ENCODE data around the gene TRIM32. TPM values are rescaled to one million over a fixed set of nuclear protein-coding genes. Genes with fewer than 3 reads are reported as not detected.

The TRIM32 gene
- polyA plus RNA-seq, 3 donors = 0.40 to 1.4 (median 1.3) TPM

GRCh38 chr9:116686693-116687073 is 422 bp upstream of the TRIM32 start:
- peak overlapping the region; percentile 45 to 74 (median 45) for H3K4me3 ChIP-seq (replicated peaks in 1 of 3; ENCODE audit: low read depth in 2 of 3, low read length in 3 of 3)
- no peak for TF ChIP-seq CTCF (IDR thresholded peaks at IDR 0.05)
- H3K27ac ChIP-seq (ENCODE audit: low read depth in 1 of 2, low read length in 2 of 2) = no peak overlapping the region
- Mint-ChIP-seq H3K36me3 (no peaks in the 10 kb centered on the region), H3K27ac (peak overlapping the region in 3 of 7 donors; percentile 27 to 78 (median 55)), H3K9me3 (peaks cover 0 to 2% (median 0%) of the 10 kb centered on the region in 7 donors), H3K4me1 (peaks cover 23% of the 10 kb centered on the region), H3K4me3 (peak overlapping the region; percentile 86 to 97), H3K27me3 (ENCODE audit: low read depth in 3 of 3) (peaks cover 14 to 25% (median 22%) of the 10 kb centered on the region in 3 donors)
- H3K27me3 ChIP-seq (ENCODE audit: control insufficient read depth in 2 of 2, insufficient read depth in 2 of 2, low read length in 2 of 2) = peaks cover 0 to 2% of the 10 kb centered on the region in 2 donors
- H3K4me1 ChIP-seq (ENCODE audit: control insufficient read depth in 1 of 2, insufficient read depth in 2 of 2, low read length in 2 of 2) = peaks cover 13 to 17% of the 10 kb centered on the region in 2 donors
- no peak for DNase-seq
- peak overlapping the region; percentile 92 for H3K4me2 ChIP-seq (replicated peaks; ENCODE audit: extremely low read depth, low read length, poor library complexity, severe bottlenecking)
- H2AFZ ChIP-seq (ENCODE audit: insufficient read depth, low read depth, low read length, poor library complexity, severe bottlenecking) = peak overlapping the region; percentile 82
- intact Hi-C loops (cut with micrococcal nuclease) = no loop called here
- H4K20me1 ChIP-seq (ENCODE audit: insufficient read depth, low read length) = no peaks in the 10 kb centered on the region
- no peaks in the 10 kb centered on the region for H3K79me2 ChIP-seq (ENCODE audit: insufficient read depth, low read length)
- H3K9me3 ChIP-seq (replicated peaks in 1 of 2; ENCODE audit: control insufficient read depth in 1 of 2, insufficient read depth in 1 of 2, low read length in 2 of 2) = no peaks in the 10 kb centered on the region
- no peaks in the 10 kb centered on the region for H3K36me3 ChIP-seq (replicated peaks in 1 of 2; ENCODE audit: control insufficient read depth in 1 of 2, insufficient read depth in 2 of 2, low read length in 2 of 2)
- 39% methylated on average over 7 of the region's 7 CpGs for WGBS (ENCODE audit: insufficient coverage)
- peak overlapping the region; percentile 65 for H3K9ac ChIP-seq (ENCODE audit: insufficient read depth, low read length, poor library complexity, severe bottlenecking)

GRCh38 chr9:116687754-116688135 is 640 bp downstream of the TRIM32 start:
- WGBS (ENCODE audit: insufficient coverage) = 31% methylated on average over 7 of the region's 7 CpGs
- DNase-seq = no peak
- H2AFZ ChIP-seq (ENCODE audit: insufficient read depth, low read depth, low read length, poor library complexity, severe bottlenecking) = peak overlapping the region; percentile 82
- H3K9ac ChIP-seq (ENCODE audit: insufficient read depth, low read length, poor library complexity, severe bottlenecking) = peak overlapping the region; percentile 65
- H3K79me2 ChIP-seq (ENCODE audit: insufficient read depth, low read length) = no peaks in the 10 kb centered on the region
- H3K4me2 ChIP-seq (replicated peaks; ENCODE audit: extremely low read depth, low read length, poor library complexity, severe bottlenecking) = peak overlapping the region; percentile 92
- peak overlapping the region; percentile 86 to 97 for H3K4me3 Mint-ChIP-seq
- H3K4me1 ChIP-seq (ENCODE audit: control insufficient read depth in 1 of 2, insufficient read depth in 2 of 2, low read length in 2 of 2) = peaks cover 13 to 17% of the 10 kb centered on the region in 2 donors
- TF ChIP-seq CTCF (IDR thresholded peaks at IDR 0.05) = no peak
- H3K9me3 ChIP-seq (replicated peaks in 1 of 2; ENCODE audit: control insufficient read depth in 1 of 2, insufficient read depth in 1 of 2, low read length in 2 of 2) = no peaks in the 10 kb centered on the region
- no peaks in the 10 kb centered on the region for H3K36me3 ChIP-seq (replicated peaks in 1 of 2; ENCODE audit: control insufficient read depth in 1 of 2, insufficient read depth in 2 of 2, low read length in 2 of 2)
- H3K27ac ChIP-seq (ENCODE audit: low read depth in 1 of 2, low read length in 2 of 2) = no peak overlapping the region
- no peaks in the 10 kb centered on the region for H4K20me1 ChIP-seq (ENCODE audit: insufficient read depth, low read length)
- H3K27me3 Mint-ChIP-seq (ENCODE audit: low read depth in 3 of 3) = peaks cover 14 to 25% (median 22%) of the 10 kb centered on the region in 3 donors
- peak overlapping the region in 3 of 7 donors; percentile 23 to 55 (median 42) for H3K27ac Mint-ChIP-seq
- peak overlapping the region; percentile 45 to 74 (median 45) for H3K4me3 ChIP-seq (replicated peaks in 1 of 3; ENCODE audit: low read depth in 2 of 3, low read length in 3 of 3)
- peaks cover 24% of the 10 kb centered on the region for H3K4me1 Mint-ChIP-seq
- peaks cover 0 to 2% of the 10 kb centered on the region in 2 donors for H3K27me3 ChIP-seq (ENCODE audit: control insufficient read depth in 2 of 2, insufficient read depth in 2 of 2, low read length in 2 of 2)
- H3K9me3 Mint-ChIP-seq = peaks cover 0 to 2% (median 0%) of the 10 kb centered on the region in 7 donors
- intact Hi-C loops (cut with micrococcal nuclease) = no loop called here
- H3K36me3 Mint-ChIP-seq = no peaks in the 10 kb centered on the region

Measured in CD14-positive monocyte (primary cell).